Immature natural killer cell (primary cell): ENCODE results near the gene PSORS1C2. TPM values are rescaled to one million over a fixed set of nuclear protein-coding genes. Genes with fewer than 3 reads are reported as not detected.

Source experiments
- DNase-seq, 3 donors: peaks; one replicate each; pipeline ENCODE4 v3.0.0; 2022; ENCODE audit warnings: mixed read lengths in 1 of 3
- H3K27ac Mint-ChIP-seq, 6 donors: one replicate each; pipeline ENCODE4 v1.8.0; 2020; ENCODE audit warnings: mixed read lengths in 6 of 6, mild to moderate bottlenecking in 5 of 6, inconsistent platforms in 4 of 6, moderate library complexity in 3 of 6
- H3K27me3 Mint-ChIP-seq, 3 donors: one replicate each; pipeline ENCODE4 v1.8.0; 2020 to 2021; ENCODE audit warnings: low read depth in 3 of 3, mild to moderate bottlenecking in 3 of 3, mixed read lengths in 3 of 3, moderate library complexity in 3 of 3, inconsistent platforms in 1 of 3
- H3K36me3 Mint-ChIP-seq, 3 donors: one replicate each; pipeline ENCODE4 v1.8.0; 2020; ENCODE audit warnings: mixed read lengths in 3 of 3, inconsistent platforms in 2 of 3, mild to moderate bottlenecking in 2 of 3
- H3K4me1 Mint-ChIP-seq, 2 donors: one replicate each; pipeline ENCODE4 v1.8.0; 2020; ENCODE audit warnings: inconsistent platforms in 2 of 2, mild to moderate bottlenecking in 2 of 2, mixed read lengths in 2 of 2, moderate library complexity in 1 of 2
- H3K4me3 Mint-ChIP-seq, 5 donors: one replicate each; pipeline ENCODE4 v1.8.0; 2020; ENCODE audit warnings: mild to moderate bottlenecking in 5 of 5, mixed read lengths in 5 of 5, inconsistent platforms in 3 of 5, moderate library complexity in 3 of 5
- H3K9me3 Mint-ChIP-seq, 6 donors: one replicate each; pipeline ENCODE4 v1.8.0; 2020; ENCODE audit warnings: mild to moderate bottlenecking in 6 of 6, mixed read lengths in 6 of 6, inconsistent platforms in 4 of 6, moderate library complexity in 3 of 6
- polyA plus RNA-seq, 3 donors: library from polyadenylated mRNA; unstranded; fragments of 300-500 nt; fragmentation: Illumina TruSeq; gene quantifications; one replicate each; pipeline ENCODE4 v1.2.3, GENCODE V29; 2021

Gene PSORS1C2
- polyA plus RNA-seq, 3 donors from 2014 or later, result not detected

- no peaks in the 10 kb centered on the region for H3K36me3 Mint-ChIP-seq
- no peak overlapping the region for H3K27ac Mint-ChIP-seq
- no peaks in the 10 kb centered on the region for H3K4me1 Mint-ChIP-seq
- no peak overlapping the region for H3K4me3 Mint-ChIP-seq
- no peak for DNase-seq
- H3K27me3 Mint-ChIP-seq, result peaks cover 1 to 18% (median 9%) of the 10 kb centered on the region in 3 donors
- H3K9me3 Mint-ChIP-seq, result no peaks in the 10 kb centered on the region
These were observed 15.8 kb downstream of the PSORS1C2 start for GRCh38 chr6:31122791-31123706.

- H3K4me1 Mint-ChIP-seq, result no peaks in the 10 kb centered on the region
- no peaks in the 10 kb centered on the region for H3K9me3 Mint-ChIP-seq
- no peak overlapping the region for H3K27ac Mint-ChIP-seq
- peaks cover 0 to 23% (median 7%) of the 10 kb centered on the region in 3 donors for H3K27me3 Mint-ChIP-seq
- H3K4me3 Mint-ChIP-seq, result no peak overlapping the region
- H3K36me3 Mint-ChIP-seq, result no peaks in the 10 kb centered on the region
- DNase-seq, result no peak
These were observed 17.6 kb downstream of the PSORS1C2 start for GRCh38 chr6:31121131-31121790.

DNA sequence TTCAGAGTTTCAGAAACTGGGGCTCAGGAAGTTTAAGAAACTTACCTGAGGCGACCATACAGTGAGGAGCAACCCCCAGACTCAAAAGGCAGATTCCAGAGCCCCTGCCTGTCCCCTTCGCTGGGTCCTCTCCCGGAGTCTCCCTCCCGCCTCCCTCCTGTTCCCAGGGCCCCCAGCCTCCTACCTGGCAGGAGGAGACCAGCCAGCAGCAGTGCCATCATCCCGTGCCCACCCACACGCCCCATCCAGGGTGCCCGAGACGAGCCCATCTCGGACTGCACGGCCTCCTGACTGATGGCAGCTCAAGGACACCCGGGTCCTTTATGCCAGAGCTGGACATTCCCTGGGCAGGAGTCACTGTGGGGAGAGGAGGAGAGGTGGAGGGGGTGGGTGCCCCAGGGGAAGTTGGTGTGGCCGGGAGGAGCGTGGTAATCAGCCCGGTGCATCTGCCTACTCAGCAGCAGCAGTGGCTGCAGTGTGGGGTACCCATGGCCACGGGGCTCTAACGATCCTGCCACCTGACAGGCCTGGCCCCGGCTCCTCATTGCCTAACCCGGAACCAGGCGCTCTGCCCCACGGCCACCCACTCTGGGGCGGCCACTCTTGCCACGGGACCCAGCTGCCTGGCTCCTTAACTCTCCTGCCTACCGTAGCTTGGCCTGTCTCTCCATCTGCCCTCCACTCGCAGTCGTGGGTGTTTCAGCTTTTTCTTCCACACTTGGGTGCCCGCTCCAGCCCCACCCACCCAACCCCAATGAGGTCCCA lies 18.5 kb downstream of the PSORS1C2 start, which contains the start of gene CDSN:
Gene CDSN, minus strand, starts transcription at position 296 of the 765 bp plus-strand sequence. Its CDS starts 27 bp downstream, at position 269.
- H3K27ac Mint-ChIP-seq, result no peak within 1 kb of the TSS
- no peak for DNase-seq
- peaks cover 0 to 31% (median 5%) of the 10 kb centered on the region in 3 donors for H3K27me3 Mint-ChIP-seq

GRCh38 chr6:31118178-31118577 lies 20.7 kb downstream of the PSORS1C2 start:
- H3K9me3 Mint-ChIP-seq, result no peaks in the 10 kb centered on the region
- DNase-seq, result no peak
- H3K4me1 Mint-ChIP-seq, result no peaks in the 10 kb centered on the region
- H3K4me3 Mint-ChIP-seq, result no peak overlapping the region
- peaks cover 2 to 35% (median 5%) of the 10 kb centered on the region in 3 donors for H3K27me3 Mint-ChIP-seq
- no peaks in the 10 kb centered on the region for H3K36me3 Mint-ChIP-seq
- no peak overlapping the region for H3K27ac Mint-ChIP-seq

More for the DNA sequence above, 18.5 kb downstream of the PSORS1C2 start, which contains the start of gene CDSN:
- no peaks in the 10 kb centered on the region for H3K4me1 Mint-ChIP-seq
- no peaks in the 10 kb centered on the region for H3K9me3 Mint-ChIP-seq
- H3K36me3 Mint-ChIP-seq, result no peaks in the 10 kb centered on the region
- no peak within 1 kb of the TSS for H3K4me3 Mint-ChIP-seq

DNA sequence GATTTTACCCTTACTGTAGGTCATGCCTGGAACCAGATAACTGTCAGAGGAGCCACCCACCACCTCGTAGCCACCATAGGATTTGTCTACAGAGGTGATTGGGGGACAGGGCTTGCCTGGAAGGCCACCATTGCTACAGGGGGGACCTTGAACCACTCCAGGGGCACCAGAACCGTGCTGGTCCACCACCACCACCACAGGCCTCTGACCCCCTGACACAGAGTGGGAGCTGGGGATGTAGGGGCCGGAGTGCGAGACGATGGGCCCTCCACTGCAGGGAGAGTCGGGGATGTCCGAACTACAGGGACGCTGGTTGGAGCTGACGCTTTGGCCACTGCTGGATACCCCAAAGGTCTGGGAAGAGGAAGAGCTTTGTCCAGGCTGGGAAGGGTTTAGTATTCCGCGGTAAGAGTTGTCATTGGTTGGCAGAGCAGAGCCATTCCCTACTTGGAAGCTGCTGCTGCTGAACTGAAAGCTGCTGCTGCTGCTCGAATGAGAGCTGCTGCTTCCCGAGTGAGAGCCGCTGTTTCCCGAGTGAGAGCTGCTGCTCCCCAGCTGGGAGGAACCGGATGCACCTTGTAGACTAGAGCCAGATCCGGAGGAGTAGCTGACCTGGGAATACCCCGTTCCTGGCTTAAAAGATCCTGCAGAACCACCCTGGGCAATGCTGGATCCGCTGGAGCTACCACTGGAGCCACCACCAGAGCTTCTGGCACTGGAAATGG lies 22.0 kb downstream of the PSORS1C2 start:
- Mint-ChIP-seq H3K4me1 (no peaks in the 10 kb centered on the region), H3K9me3 (no peaks in the 10 kb centered on the region), H3K27me3 (peaks cover 2 to 30% (median 3%) of the 10 kb centered on the region in 3 donors), H3K4me3 (no peak overlapping the region), H3K27ac (no peak overlapping the region), H3K36me3 (no peaks in the 10 kb centered on the region)
- DNase-seq, result no peak

GRCh38 chr6:31115941-31116560 lies 22.8 kb downstream of the PSORS1C2 start:
- Mint-ChIP-seq H3K4me1 (no peaks in the 10 kb centered on the region), H3K36me3 (no peaks in the 10 kb centered on the region), H3K27ac (no peak overlapping the region), H3K27me3 (peaks cover 3 to 33% (median 4%) of the 10 kb centered on the region in 3 donors), H3K4me3 (no peak overlapping the region), H3K9me3 (no peaks in the 10 kb centered on the region)
- no peak for DNase-seq

GRCh38 chr6:31114970-31115849 lies 23.7 kb downstream of the PSORS1C2 start:
- Mint-ChIP-seq H3K27ac (no peak overlapping the region), H3K9me3 (no peaks in the 10 kb centered on the region), H3K4me3 (no peak overlapping the region), H3K4me1 (no peaks in the 10 kb centered on the region), H3K27me3 (peaks cover 3 to 34% (median 4%) of the 10 kb centered on the region in 3 donors), H3K36me3 (no peaks in the 10 kb centered on the region)
- no peak for DNase-seq

GRCh38 chr6:31114541-31114878 lies 24.4 kb downstream of the PSORS1C2 start, which contains the start of gene PSORS1C1:
Gene PSORS1C1, plus strand, starts transcription at chr6:31114800. Its CDS starts 14,833 bp downstream, at chr6:31129633.
- Mint-ChIP-seq H3K4me3 (no peak within 1 kb of the TSS), H3K4me1 (no peaks in the 10 kb centered on the region), H3K27me3 (peaks cover 3 to 33% (median 4%) of the 10 kb centered on the region in 3 donors), H3K9me3 (no peaks in the 10 kb centered on the region), H3K36me3 (no peaks in the 10 kb centered on the region), H3K27ac (peak within 1 kb of the TSS in 1 of 6 donors; percentile 35)
- no peak for DNase-seq

DNA sequence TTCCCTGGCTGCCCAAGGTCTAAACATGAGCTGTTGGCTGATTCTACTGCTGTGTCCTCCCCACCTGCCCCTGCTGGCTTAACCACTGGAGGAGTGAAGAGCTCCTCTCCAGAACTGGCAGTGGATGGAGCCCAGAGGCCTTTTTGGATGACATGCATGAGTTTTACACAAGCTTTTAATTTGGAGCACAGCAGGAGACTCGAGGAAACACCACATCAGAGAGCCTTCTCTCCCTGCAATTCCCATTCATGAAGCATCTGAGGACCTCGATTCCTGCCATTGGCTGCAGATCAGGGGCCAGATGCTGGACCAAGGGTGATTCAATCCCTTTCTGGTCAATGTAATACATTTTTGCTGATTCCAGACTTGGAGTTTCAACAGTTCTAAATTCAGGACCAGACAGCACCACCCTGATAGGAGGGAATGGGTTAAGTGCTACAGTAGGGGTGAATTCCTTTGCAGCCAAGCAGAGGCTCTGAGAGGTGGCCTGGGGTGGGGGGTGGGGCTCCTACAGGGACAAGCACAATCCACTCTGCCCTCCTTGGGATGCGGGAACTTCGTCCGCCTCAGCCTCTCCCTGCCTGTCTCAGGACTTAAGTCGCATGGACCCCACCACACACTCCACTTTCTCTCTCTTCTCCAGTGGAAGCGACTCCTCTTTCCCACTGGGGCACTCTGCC lies 24.9 kb downstream of the PSORS1C2 start:
- Mint-ChIP-seq H3K27me3 (peaks cover 0 to 28% (median 5%) of the 10 kb centered on the region in 3 donors), H3K4me3 (no peak overlapping the region), H3K9me3 (no peaks in the 10 kb centered on the region), H3K4me1 (no peaks in the 10 kb centered on the region), H3K36me3 (no peaks in the 10 kb centered on the region), H3K27ac (no peak overlapping the region)
- no peak for DNase-seq

DNA sequence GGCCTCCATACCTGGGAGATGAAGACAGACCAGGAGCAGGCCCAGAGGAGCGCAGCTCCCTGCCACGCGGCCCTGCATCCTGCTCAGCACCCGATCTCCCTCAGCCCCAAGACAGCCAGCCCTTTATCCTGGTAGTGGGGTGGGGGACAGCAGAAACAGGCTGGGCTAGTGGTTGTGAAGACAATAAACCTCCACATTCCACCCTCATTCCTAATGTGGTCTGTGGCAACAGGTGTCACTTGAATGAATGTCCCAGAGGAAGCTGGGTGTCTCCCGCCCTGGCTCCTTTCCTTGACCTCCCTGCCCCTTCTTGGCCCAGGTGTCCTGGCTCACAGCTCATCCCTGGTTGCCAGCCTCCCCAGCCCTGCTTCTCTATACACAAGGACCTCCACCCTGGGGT lies 26.4 kb downstream of the PSORS1C2 start, which contains the start of gene C6orf15:
Gene C6orf15, minus strand, starts transcription at position 98 of the 400 bp plus-strand sequence. Its CDS starts 20 bp downstream, at position 78.
- no peaks in the 10 kb centered on the region for H3K4me1 Mint-ChIP-seq
- H3K27ac Mint-ChIP-seq, result no peak within 1 kb of the TSS
- no peak for DNase-seq
- peaks cover 1 to 22% (median 5%) of the 10 kb centered on the region in 3 donors for H3K27me3 Mint-ChIP-seq
- no peaks in the 10 kb centered on the region for H3K36me3 Mint-ChIP-seq
- no peaks in the 10 kb centered on the region for H3K9me3 Mint-ChIP-seq
- H3K4me3 Mint-ChIP-seq, result no peak within 1 kb of the TSS

DNA sequence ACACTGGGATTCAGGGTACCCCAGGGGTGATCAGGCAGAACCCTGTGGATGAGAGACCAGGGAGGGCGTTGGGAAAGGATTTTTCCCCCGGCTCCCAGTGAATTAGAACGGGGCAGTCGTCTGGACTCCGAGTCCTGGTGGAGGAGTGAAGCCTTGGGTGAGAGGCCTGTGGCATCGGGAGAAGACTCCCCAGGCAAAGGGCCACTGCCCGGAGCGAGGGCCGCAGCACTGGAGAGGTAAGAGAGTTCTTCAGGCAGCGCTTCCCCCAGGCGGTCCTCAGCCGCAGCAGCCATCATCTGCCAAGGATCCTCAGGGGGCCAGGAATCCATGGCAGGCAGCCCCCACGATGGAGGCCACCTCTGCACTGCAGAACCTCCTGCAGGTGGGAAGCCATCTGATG lies 27.2 kb downstream of the PSORS1C2 start:
- DNase-seq, result no peak
- Mint-ChIP-seq H3K27me3 (peaks cover 1 to 20% (median 5%) of the 10 kb centered on the region in 3 donors), H3K4me3 (no peak overlapping the region), H3K4me1 (no peaks in the 10 kb centered on the region), H3K36me3 (no peaks in the 10 kb centered on the region), H3K27ac (no peak overlapping the region), H3K9me3 (no peaks in the 10 kb centered on the region)
